ENCODE data around the gene MKI67.
"Not testable (repeated sequence)": the region's sequence is repeated elsewhere in the genome, so short reads cannot be mapped to it uniquely, and the experiment has no call there.

MKI67 gene

DNA sequence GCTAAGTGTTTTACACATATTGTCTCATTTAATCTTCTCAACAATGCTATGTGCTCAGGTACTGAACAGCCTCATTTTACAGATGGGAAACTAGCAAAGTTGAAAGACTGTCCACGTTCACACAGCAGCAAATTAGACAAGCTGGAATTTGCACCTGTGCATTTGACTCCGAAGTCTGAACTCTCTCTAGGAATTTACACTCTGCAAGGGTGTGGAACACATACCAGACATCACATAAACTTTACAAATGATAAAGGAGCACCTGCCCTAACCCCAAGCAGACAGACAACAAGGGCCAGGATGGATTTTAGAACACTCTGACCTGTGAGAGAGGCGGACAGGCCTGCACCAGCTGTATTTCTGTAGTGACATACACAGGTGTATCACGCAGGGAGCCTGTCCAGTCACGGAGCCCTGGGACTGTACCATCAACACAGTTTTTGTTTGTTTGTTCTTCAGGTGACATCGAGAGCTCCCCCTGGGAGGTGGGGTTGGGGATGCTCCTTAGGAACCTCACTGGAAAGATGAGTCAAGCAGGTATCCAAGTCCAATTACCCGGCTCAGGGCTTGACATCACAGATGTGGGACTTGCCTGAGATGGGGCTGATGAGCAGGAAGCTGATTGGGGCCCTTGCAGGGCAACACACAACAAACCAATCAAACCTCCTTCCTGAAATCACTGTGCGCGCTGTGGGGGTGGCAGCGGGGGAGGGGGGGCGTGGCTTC, 31.0 kb downstream of the MKI67 start:
- no peaks in the 10 kb centered on the region for H3K9me2 ChIP-seq (replicated peaks; ENCODE audit: insufficient read depth, low read length)
- H3K36me3 ChIP-seq (replicated peaks; ENCODE audit: insufficient read depth, low read length) = peaks cover 16% of the 10 kb centered on the region
- no peak overlapping the region for H2AFZ ChIP-seq (ENCODE audit: low read length)
- no peak overlapping the region for H3K9ac ChIP-seq (ENCODE audit: low read length)
- TF ChIP-seq, protein P1, sequence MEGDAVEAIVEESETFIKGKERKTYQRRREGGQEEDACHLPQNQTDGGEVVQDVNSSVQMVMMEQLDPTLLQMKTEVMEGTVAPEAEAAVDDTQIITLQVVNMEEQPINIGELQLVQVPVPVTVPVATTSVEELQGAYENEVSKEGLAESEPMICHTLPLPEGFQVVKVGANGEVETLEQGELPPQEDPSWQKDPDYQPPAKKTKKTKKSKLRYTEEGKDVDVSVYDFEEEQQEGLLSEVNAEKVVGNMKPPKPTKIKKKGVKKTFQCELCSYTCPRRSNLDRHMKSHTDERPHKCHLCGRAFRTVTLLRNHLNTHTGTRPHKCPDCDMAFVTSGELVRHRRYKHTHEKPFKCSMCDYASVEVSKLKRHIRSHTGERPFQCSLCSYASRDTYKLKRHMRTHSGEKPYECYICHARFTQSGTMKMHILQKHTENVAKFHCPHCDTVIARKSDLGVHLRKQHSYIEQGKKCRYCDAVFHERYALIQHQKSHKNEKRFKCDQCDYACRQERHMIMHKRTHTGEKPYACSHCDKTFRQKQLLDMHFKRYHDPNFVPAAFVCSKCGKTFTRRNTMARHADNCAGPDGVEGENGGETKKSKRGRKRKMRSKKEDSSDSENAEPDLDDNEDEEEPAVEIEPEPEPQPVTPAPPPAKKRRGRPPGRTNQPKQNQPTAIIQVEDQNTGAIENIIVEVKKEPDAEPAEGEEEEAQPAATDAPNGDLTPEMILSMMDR (IDR thresholded peaks at IDR 0.05; ENCODE audit: low read length) = no peak
- TF ChIP-seq EZH2phosphoT487 (IDR thresholded peaks at IDR 0.05; ENCODE audit: low read length) (no peak), EZH2 (optimal IDR thresholded peaks at IDR 0.05; ENCODE audit: low read depth, low read length) (no peak)
- H4K20me1 ChIP-seq (ENCODE audit: insufficient read depth, low read length) = no peaks in the 10 kb centered on the region
- H3K4me2 ChIP-seq (ENCODE audit: low read depth, low read length) = no peak overlapping the region
- H3K27ac ChIP-seq (ENCODE audit: low read length) = no peak overlapping the region
- no peaks in the 10 kb centered on the region for H3K27me3 ChIP-seq (replicated peaks; ENCODE audit: insufficient read depth, low read length)
- no peak overlapping the region for H3K4me3 ChIP-seq (ENCODE audit: low read length)
- H3K79me2 ChIP-seq (ENCODE audit: low read length) = peaks cover 20% of the 10 kb centered on the region
- peaks cover 5% of the 10 kb centered on the region for H3K4me1 ChIP-seq (ENCODE audit: low read length)
- DNase-seq = no peak
- H3F3A ChIP-seq (ENCODE audit: insufficient read depth, low read length) = peaks cover 17% of the 10 kb centered on the region
- H3K9me3 ChIP-seq (replicated peaks; ENCODE audit: insufficient read depth, low read length) = no peaks in the 10 kb centered on the region

DNA sequence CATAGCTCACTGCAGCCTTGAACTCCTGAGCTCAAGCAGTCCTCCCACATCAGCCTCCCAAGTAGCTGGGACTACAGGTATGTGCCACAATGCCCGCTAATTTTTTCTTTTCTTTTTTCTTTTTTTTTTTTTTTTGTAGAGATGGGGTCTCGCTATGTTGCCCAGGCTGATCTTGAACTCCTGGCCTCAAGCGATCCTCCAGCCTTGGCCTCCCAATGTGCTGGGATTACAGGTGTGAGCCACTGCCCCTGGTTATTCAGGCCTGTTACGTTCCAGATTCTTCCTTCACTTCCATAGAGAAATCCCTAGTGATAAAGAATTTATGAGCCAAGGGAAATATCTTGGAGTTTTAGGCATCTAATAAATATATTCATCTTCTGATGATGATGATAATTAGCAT, 31.6 kb downstream of the MKI67 start:
- H3K27ac ChIP-seq (ENCODE audit: low read length); H3K4me3 ChIP-seq (ENCODE audit: low read length); H3K4me2 ChIP-seq (ENCODE audit: low read depth, low read length); H3K27me3 ChIP-seq (replicated peaks; ENCODE audit: insufficient read depth, low read length); H3K9me3 ChIP-seq (replicated peaks; ENCODE audit: insufficient read depth, low read length); H3K4me1 ChIP-seq (ENCODE audit: low read length); H3K9ac ChIP-seq (ENCODE audit: low read length); H2AFZ ChIP-seq (ENCODE audit: low read length); H3K9me2 ChIP-seq (replicated peaks; ENCODE audit: insufficient read depth, low read length); H4K20me1 ChIP-seq (ENCODE audit: insufficient read depth, low read length); DNase-seq: not testable (repeated sequence)
- Histone ChIP-seq H3K36me3 (replicated peaks; ENCODE audit: insufficient read depth, low read length) (peaks cover 16% of the 10 kb centered on the region), H3K79me2 (ENCODE audit: low read length) (peaks cover 14% of the 10 kb centered on the region), H3F3A (ENCODE audit: insufficient read depth, low read length) (peaks cover 15% of the 10 kb centered on the region)

DNA sequence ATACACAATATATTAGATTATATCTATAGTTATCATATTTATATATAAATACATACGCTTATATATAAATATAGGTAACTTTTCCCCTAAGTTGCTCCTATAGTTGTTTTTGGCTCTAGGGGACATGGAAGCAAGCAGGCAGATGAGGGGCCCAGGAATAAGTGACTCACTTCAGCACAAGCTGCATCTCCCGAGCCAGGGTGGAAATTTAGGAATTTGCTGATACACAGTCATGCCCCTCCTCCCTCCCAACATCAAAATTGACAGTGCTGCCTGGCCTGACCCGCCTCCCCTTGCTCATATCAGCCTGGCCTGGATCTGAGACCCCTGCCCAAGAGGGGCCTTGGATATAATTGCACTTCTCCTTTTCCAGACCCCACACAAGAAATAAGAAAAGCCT, 33.8 kb downstream of the MKI67 start:
- Histone ChIP-seq H3K79me2 (ENCODE audit: low read length) (no peaks in the 10 kb centered on the region), H4K20me1 (ENCODE audit: insufficient read depth, low read length) (no peaks in the 10 kb centered on the region), H3K9me2 (replicated peaks; ENCODE audit: insufficient read depth, low read length) (no peaks in the 10 kb centered on the region), H3K27me3 (replicated peaks; ENCODE audit: insufficient read depth, low read length) (no peaks in the 10 kb centered on the region), H3K9ac (ENCODE audit: low read length) (no peak overlapping the region), H3K4me1 (ENCODE audit: low read length) (peaks cover 26% of the 10 kb centered on the region), H3K4me2 (ENCODE audit: low read depth, low read length) (no peak overlapping the region), H3K9me3 (replicated peaks; ENCODE audit: insufficient read depth, low read length) (no peaks in the 10 kb centered on the region), H3K4me3 (ENCODE audit: low read length) (no peak overlapping the region), H2AFZ (ENCODE audit: low read length) (no peak overlapping the region), H3K27ac (ENCODE audit: low read length) (no peak overlapping the region), H3K36me3 (replicated peaks; ENCODE audit: insufficient read depth, low read length) (no peaks in the 10 kb centered on the region), H3F3A (ENCODE audit: insufficient read depth, low read length) (peaks cover 11% of the 10 kb centered on the region)
- TF ChIP-seq EZH2phosphoT487 (IDR thresholded peaks at IDR 0.05; ENCODE audit: low read length) = no peak
- TF ChIP-seq, protein P1 (IDR thresholded peaks at IDR 0.05; ENCODE audit: low read length) = no peak
- no peak for TF ChIP-seq EZH2 (optimal IDR thresholded peaks at IDR 0.05; ENCODE audit: low read depth, low read length)
- DNase-seq = no peak

DNA sequence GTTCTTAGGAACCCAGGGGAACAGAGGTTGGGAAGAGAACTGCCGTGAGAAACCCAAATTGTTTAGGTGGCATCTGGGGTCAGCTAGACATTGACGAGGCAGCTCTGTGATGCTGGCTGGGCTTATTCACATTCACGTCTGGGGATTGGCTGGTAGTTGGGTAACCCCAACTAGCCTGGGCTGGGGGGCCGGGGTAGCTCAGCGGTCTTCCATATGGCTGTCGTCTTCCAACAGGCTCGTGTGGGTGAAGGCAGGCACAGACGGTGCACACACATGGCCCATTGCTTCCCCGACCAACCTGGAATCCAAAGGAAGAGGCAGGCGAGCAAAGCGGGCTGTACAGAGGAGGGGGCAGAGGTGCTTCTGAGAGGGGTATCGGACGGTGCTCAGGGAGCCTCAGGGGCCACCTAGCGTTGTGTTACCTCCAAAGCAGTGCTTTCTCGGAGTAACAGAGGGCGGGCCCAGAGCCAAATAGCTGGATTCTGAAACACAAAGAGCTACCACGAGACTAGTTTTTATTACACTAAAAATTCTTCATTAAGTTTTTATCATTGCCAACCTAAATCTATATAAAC, 34.5 kb downstream of the MKI67 start:
- TF ChIP-seq, protein P1 (IDR thresholded peaks at IDR 0.05; ENCODE audit: low read length) = no peak
- TF ChIP-seq EZH2phosphoT487 (IDR thresholded peaks at IDR 0.05; ENCODE audit: low read length) (no peak), EZH2 (optimal IDR thresholded peaks at IDR 0.05; ENCODE audit: low read depth, low read length) (no peak)
- H3K4me3 ChIP-seq (ENCODE audit: low read length) = no peak overlapping the region
- H3K27me3 ChIP-seq (replicated peaks; ENCODE audit: insufficient read depth, low read length) = no peaks in the 10 kb centered on the region
- H3K9me2 ChIP-seq (replicated peaks; ENCODE audit: insufficient read depth, low read length) = no peaks in the 10 kb centered on the region
- H3F3A ChIP-seq (ENCODE audit: insufficient read depth, low read length) = peaks cover 4% of the 10 kb centered on the region
- no peaks in the 10 kb centered on the region for H3K9me3 ChIP-seq (replicated peaks; ENCODE audit: insufficient read depth, low read length)
- no peak overlapping the region for H2AFZ ChIP-seq (ENCODE audit: low read length)
- no peak overlapping the region for H3K4me2 ChIP-seq (ENCODE audit: low read depth, low read length)
- no peaks in the 10 kb centered on the region for H3K79me2 ChIP-seq (ENCODE audit: low read length)
- no peaks in the 10 kb centered on the region for H4K20me1 ChIP-seq (ENCODE audit: insufficient read depth, low read length)
- H3K4me1 ChIP-seq (ENCODE audit: low read length) = peaks cover 33% of the 10 kb centered on the region
- H3K9ac ChIP-seq (ENCODE audit: low read length) = no peak overlapping the region
- DNase-seq = no peak
- no peaks in the 10 kb centered on the region for H3K36me3 ChIP-seq (replicated peaks; ENCODE audit: insufficient read depth, low read length)
- H3K27ac ChIP-seq (ENCODE audit: low read length) = no peak overlapping the region
